GM12872 (cell line): ENCODE data around the gene HSP90AA1.
A peak's percentile ranks its signal among the peaks of the same experiment; 100 is the strongest.

ENCODE experiments used
- TF ChIP-seq, protein P1 (sequence below): IDR thresholded peaks from 3 replicates; pipeline ENCODE4 v1.5.1; 2011; ENCODE audit warnings: low read depth, mild to moderate bottlenecking, low read length, moderate library complexity; ENCODE audit not compliant: insufficient read depth

Gene HSP90AA1

GRCh38 chr14:102117852-102118251 lies 31.0 kb upstream of the HSP90AA1 start:
- TF ChIP-seq, protein P1, sequence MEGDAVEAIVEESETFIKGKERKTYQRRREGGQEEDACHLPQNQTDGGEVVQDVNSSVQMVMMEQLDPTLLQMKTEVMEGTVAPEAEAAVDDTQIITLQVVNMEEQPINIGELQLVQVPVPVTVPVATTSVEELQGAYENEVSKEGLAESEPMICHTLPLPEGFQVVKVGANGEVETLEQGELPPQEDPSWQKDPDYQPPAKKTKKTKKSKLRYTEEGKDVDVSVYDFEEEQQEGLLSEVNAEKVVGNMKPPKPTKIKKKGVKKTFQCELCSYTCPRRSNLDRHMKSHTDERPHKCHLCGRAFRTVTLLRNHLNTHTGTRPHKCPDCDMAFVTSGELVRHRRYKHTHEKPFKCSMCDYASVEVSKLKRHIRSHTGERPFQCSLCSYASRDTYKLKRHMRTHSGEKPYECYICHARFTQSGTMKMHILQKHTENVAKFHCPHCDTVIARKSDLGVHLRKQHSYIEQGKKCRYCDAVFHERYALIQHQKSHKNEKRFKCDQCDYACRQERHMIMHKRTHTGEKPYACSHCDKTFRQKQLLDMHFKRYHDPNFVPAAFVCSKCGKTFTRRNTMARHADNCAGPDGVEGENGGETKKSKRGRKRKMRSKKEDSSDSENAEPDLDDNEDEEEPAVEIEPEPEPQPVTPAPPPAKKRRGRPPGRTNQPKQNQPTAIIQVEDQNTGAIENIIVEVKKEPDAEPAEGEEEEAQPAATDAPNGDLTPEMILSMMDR, result no peak

GRCh38 chr14:102116361-102117180 lies 29.7 kb upstream of the HSP90AA1 start:
- TF ChIP-seq, protein P1, result no peak

GRCh38 chr14:102111101-102111500 lies 24.3 kb upstream of the HSP90AA1 start:
- TF ChIP-seq, protein P1, result no peak

DNA sequence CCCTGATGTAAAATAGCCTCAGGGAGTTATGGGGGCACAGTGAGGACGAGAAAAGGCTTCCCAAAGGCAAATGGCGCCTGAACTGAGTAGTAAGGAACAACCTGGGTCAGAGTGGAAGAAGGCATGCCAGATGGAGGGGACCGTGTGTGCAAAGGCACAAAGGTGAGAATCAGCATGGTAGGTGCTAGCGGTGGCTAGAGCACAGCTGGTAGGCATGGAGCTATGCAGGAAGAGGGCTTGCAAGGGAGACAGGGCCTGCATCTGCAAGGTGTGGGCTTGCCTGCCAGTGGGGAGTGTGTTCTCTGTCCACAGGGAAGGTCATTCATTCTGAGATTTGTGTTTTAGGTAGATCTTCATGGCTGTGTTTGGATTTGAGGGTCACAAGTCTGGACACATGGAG lies 18.5 kb upstream of the HSP90AA1 start:
- TF ChIP-seq, protein P1, result no peak

DNA sequence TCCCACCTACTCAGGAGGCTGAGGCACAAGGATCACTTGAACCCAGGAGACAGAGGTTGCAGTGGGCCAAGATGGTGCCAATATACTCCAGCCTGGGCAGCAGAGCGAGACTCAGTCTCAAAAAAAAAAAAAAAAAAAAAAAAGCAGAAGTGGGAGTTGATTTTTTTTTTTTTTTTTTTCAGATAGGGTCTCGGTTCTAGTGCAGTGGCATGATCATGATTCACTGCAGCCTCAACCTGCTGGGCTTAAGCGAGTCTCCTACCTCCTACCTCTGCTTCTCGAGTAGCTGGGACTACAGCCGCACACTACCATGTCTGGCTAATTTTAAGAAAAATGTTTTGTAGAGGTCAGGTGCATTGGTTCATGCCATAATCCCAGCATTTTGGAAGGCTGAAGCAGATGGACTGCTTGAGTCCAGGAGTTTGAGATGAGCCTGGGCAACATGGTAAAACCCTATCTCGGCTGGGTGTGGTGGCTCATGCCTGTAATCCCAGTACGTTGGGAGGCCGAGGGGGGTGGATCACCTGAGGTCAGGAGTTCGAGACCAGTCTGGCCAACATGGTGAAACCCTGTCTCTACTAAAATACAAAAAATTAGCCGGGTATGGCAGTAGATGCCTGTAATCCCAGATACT lies 16.3 kb upstream of the HSP90AA1 start:
- TF ChIP-seq, protein P1, result no peak

- TF ChIP-seq, protein P1, result no peak
Observed at GRCh38 chr14:102097441-102098135, 10.7 kb upstream of the HSP90AA1 start.

- TF ChIP-seq, protein P1, result peak; percentile 81
Observed at GRCh38 chr14:102096569-102097188, 9.8 kb upstream of the HSP90AA1 start.
